Uterus (tissue), 2 donors: ENCODE results near the gene SKAP2.

Experiments used
- POLR2A ChIP-seq, 2 donors: fragments of 450-650 bp; IDR thresholded peaks; one replicate each; pipeline ENCODE4 v1.6.1; 2016; ENCODE audit warnings: antibody characterized with exemption in 2 of 2, mild to moderate bottlenecking in 1 of 2, moderate library complexity in 1 of 2
- TF ChIP-seq, protein P1 (sequence below), 4 experiments: fragments of 200-600 bp in 2 of 4; fragments of 450-650 bp in 2 of 4; sonication (generic) in 2 of 4; IDR thresholded peaks; one replicate each; pipeline ENCODE4 v1.5.1; 2016 to 2019; ENCODE audit warnings: antibody characterized with exemption in 4 of 4, mild to moderate bottlenecking in 2 of 4, moderate library complexity in 1 of 4

GRCh38 chr7:26861050-26861449, 3.3 kb downstream of the SKAP2 start:
- TF ChIP-seq, protein P1, sequence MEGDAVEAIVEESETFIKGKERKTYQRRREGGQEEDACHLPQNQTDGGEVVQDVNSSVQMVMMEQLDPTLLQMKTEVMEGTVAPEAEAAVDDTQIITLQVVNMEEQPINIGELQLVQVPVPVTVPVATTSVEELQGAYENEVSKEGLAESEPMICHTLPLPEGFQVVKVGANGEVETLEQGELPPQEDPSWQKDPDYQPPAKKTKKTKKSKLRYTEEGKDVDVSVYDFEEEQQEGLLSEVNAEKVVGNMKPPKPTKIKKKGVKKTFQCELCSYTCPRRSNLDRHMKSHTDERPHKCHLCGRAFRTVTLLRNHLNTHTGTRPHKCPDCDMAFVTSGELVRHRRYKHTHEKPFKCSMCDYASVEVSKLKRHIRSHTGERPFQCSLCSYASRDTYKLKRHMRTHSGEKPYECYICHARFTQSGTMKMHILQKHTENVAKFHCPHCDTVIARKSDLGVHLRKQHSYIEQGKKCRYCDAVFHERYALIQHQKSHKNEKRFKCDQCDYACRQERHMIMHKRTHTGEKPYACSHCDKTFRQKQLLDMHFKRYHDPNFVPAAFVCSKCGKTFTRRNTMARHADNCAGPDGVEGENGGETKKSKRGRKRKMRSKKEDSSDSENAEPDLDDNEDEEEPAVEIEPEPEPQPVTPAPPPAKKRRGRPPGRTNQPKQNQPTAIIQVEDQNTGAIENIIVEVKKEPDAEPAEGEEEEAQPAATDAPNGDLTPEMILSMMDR (IDR thresholded peaks at IDR 0.05): no peak
- no peak for TF ChIP-seq POLR2A (IDR thresholded peaks at IDR 0.05)
